WERI-Rb-1 (cell line): Measurements from ENCODE around the gene TDP1.

Experiments used
- DNase-seq: peaks from one replicate; pipeline ENCODE4 v3.0.0-alpha.2; 2020
- H3K27ac ChIP-seq: fragments of 250-450 bp; sonication (Bioruptor Pico); 2 replicates; pipeline ENCODE4 v1.5.1; 2020; ENCODE audit warnings: mild to moderate bottlenecking, moderate library complexity
- H3K27me3 ChIP-seq: fragments of 250-450 bp; sonication (Bioruptor Pico); 2 replicates; pipeline ENCODE4 v1.5.1; 2021; ENCODE audit warnings: mild to moderate bottlenecking, low read depth, moderate library complexity; ENCODE audit not compliant: insufficient read depth, severe bottlenecking
- H3K36me3 ChIP-seq: fragments of 250-450 bp; sonication (Bioruptor Pico); 2 replicates; pipeline ENCODE4 v1.5.1; 2020; ENCODE audit warnings: mild to moderate bottlenecking, moderate library complexity
- H3K4me3 ChIP-seq: 2 replicates; pipeline ENCODE4 v1.5.1; 2011; ENCODE audit warnings: low read depth, mild to moderate bottlenecking, control low read depth, low read length
- H3K9me3 ChIP-seq: fragments of 250-450 bp; sonication (Bioruptor Pico); 2 replicates; pipeline ENCODE4 v1.5.1; 2021; ENCODE audit warnings: mild to moderate bottlenecking, moderate library complexity; ENCODE audit not compliant: severe bottlenecking
- TF ChIP-seq, protein P1 (sequence below): IDR thresholded peaks from 2 replicates; pipeline ENCODE4 v1.5.1; 2011; ENCODE audit warnings: low read depth, mild to moderate bottlenecking, control low read depth, inconsistent platforms, low read length

The TDP1 gene

DNA sequence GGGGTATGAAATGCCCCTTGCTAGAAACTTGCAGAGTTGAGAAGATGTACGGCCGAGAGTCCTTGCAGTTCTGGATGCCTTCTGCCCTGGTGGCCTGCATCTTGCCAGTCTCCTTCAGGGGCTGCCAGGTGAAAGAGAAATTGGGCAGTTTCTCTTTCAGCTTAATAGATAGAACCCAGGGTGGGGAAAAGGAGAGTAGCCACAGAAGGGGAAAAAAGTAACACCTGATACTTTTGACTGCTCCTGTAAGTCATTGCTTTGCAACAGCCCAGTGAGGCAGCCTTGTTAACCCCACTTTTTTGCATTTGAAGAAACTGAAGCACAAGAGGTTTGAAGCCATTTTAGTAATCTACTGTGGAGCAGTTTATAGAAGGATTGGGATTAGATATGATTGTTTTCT, 27.6 kb downstream of the TDP1 start:
- Histone ChIP-seq H3K36me3 (peaks cover 44% of the 10 kb centered on the region), H3K9me3 (no peaks in the 10 kb centered on the region), H3K27ac (no peak overlapping the region), H3K27me3 (no peaks in the 10 kb centered on the region), H3K4me3 (no peak overlapping the region)
- TF ChIP-seq, protein P1, sequence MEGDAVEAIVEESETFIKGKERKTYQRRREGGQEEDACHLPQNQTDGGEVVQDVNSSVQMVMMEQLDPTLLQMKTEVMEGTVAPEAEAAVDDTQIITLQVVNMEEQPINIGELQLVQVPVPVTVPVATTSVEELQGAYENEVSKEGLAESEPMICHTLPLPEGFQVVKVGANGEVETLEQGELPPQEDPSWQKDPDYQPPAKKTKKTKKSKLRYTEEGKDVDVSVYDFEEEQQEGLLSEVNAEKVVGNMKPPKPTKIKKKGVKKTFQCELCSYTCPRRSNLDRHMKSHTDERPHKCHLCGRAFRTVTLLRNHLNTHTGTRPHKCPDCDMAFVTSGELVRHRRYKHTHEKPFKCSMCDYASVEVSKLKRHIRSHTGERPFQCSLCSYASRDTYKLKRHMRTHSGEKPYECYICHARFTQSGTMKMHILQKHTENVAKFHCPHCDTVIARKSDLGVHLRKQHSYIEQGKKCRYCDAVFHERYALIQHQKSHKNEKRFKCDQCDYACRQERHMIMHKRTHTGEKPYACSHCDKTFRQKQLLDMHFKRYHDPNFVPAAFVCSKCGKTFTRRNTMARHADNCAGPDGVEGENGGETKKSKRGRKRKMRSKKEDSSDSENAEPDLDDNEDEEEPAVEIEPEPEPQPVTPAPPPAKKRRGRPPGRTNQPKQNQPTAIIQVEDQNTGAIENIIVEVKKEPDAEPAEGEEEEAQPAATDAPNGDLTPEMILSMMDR, result no peak
- no peak for DNase-seq

DNA sequence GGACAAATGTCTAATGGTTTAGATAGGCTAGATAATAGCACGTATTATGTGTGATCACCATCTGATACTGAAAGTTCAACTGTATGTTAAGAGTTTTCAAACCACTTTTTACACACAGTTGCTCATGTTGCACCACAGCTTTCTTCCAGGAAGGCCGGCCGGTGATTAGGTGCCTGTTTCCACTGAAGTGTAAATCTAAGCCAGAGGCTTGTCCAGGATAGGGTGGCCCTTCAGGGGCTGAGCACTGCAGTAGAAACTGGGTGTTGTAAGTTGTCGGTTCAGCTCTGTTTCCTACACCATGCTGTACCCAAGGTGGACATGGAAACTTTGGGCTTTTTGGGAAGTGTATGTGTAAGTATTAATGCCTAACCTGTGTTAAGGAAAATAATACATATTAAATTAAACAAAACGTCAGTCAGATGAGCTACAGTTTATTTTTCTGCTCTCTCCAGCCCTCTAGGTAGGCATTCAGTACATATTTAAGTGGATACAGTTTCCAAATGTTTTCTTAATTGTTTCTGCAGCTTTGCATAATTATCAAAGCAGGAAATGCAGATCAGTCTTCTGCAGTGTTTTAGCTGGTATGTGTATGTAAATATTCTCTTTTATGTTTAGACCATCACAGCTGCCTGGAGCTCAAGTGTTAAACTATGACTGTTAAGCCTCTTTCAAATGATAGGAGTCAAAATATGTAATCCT, 30.9 kb downstream of the TDP1 start:
- no peak for DNase-seq
- TF ChIP-seq, protein P1, result no peak
- Histone ChIP-seq H3K9me3 (no peaks in the 10 kb centered on the region), H3K36me3 (peaks cover 57% of the 10 kb centered on the region), H3K4me3 (no peak overlapping the region), H3K27ac (no peak overlapping the region), H3K27me3 (no peaks in the 10 kb centered on the region)

DNA sequence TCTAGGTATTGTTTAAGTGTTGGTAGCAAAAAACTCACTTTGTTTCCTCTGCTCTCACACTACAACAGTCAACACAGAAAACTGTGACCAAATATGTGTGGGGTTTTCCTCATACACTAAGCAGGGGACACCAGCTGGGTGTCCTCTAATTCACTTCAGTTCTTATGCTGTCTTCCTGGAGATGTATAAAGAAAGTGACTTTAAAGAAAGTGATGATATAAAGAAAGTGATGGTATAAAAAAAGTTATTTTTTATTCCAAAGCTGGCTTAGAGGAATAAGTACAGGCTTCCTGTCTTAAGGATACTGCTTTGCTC, 31.4 kb downstream of the TDP1 start:
- H3K4me3 ChIP-seq, result no peak overlapping the region
- H3K27me3 ChIP-seq, result no peaks in the 10 kb centered on the region
- H3K36me3 ChIP-seq, result peaks cover 52% of the 10 kb centered on the region
- H3K27ac ChIP-seq, result no peak overlapping the region
- no peaks in the 10 kb centered on the region for H3K9me3 ChIP-seq
- TF ChIP-seq, protein P1, result no peak
- DNase-seq, result no peak

DNA sequence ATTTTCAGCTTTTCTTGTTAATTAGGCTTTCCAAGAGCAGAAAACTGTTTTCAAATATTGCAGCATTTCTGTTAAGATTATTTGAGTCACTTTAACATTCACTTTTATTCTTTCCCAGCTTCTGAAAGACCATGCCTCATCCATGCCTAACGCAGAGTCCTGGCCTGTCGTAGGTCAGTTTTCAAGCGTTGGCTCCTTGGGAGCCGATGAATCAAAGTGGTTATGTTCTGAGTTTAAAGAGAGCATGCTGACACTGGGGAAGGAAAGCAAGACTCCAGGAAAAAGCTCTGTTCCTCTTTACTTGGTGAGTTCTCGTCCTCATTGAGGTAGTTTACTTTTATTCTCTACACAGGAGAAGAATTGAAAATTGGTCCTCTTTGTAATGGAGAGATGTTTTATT, 33.1 kb downstream of the TDP1 start:
- Histone ChIP-seq H3K9me3 (no peaks in the 10 kb centered on the region), H3K27me3 (no peaks in the 10 kb centered on the region), H3K27ac (no peak overlapping the region), H3K4me3 (no peak overlapping the region), H3K36me3 (peaks cover 60% of the 10 kb centered on the region)
- TF ChIP-seq, protein P1, result no peak
- no peak for DNase-seq

DNA sequence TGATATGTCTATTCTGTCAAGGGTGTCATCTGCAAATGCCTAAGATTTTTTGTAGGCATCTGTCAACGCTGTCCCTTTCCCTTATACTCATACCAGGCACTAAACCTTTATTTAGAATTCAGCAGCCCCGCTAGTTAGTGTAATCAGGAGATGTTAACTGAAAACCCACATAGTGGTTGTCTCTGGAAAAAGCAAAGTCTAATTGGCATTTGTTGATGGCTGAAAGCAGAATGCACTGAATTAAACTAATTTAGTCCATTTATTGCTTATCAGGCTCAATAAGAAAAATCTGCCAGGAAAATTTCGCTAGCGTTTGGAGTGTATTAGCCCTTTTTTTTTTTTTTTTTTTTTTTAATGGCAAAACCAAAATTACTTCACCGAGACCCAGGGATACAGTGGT, 34.5 kb downstream of the TDP1 start:
- Histone ChIP-seq H3K27me3 (no peaks in the 10 kb centered on the region), H3K27ac (no peak overlapping the region), H3K9me3 (no peaks in the 10 kb centered on the region), H3K4me3 (no peak overlapping the region), H3K36me3 (peaks cover 56% of the 10 kb centered on the region)
- no peak for DNase-seq
- TF ChIP-seq, protein P1, result no peak

DNA sequence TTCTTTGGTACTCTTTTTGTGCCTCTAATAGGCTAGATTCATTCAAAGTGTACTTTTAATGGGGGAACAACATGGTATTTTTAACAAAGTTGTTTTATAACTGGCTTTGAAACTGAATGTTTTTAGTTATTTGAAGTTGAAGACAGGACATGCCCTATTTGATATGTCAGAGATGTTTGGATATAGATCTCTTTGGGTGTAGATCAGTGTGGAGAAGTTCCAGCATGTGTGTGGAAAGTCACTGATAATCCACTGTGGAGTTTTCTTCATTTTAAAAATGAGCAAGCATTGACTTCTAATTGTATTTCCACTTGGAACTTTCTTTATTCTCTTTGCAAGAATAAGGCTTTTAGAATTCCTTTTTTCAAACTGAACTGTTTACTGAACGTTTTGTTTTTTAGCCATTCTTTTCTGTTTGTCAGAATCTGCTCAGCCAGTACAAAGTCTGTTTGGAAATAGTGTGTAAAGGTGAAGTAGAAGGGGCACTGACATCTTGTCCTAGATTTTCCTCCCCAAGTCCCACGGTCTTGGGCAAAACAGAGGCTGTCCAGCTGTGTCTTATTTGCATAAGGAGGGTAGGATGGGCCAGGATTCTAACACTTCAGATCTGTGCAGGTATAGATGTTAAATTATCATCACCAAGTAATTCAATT, 35.0 kb downstream of the TDP1 start:
- H3K36me3 ChIP-seq, result peaks cover 61% of the 10 kb centered on the region
- H3K9me3 ChIP-seq, result no peaks in the 10 kb centered on the region
- no peak for DNase-seq
- H3K27me3 ChIP-seq, result no peaks in the 10 kb centered on the region
- no peak overlapping the region for H3K27ac ChIP-seq
- TF ChIP-seq, protein P1, result no peak
- no peak overlapping the region for H3K4me3 ChIP-seq
